OCI-LY1 (cell line): ENCODE data around the gene PRXL2A.
"Not testable (repeated sequence)": the region's sequence is repeated elsewhere in the genome, so short reads cannot be mapped to it uniquely, and the experiment has no call there.

Source experiments
- CTCF ChIP-seq: fragments of 200-600 bp; sonication (generic), shearing (Covaris generic); IDR thresholded peaks from 2 replicates; pipeline ENCODE4 v1.5.1; 2017; ENCODE audit warnings: mild to moderate bottlenecking, antibody characterized with exemption, low read length, moderate library complexity, mixed read lengths
- EZH2 ChIP-seq: fragments of 200-600 bp; sonication (generic), shearing (Covaris generic); IDR thresholded peaks from 2 replicates; pipeline ENCODE4 v1.8.0; 2017; ENCODE audit warnings: borderline replicate concordance, mixed run types, mild to moderate bottlenecking, antibody characterized with exemption, low read length, moderate library complexity, mixed read lengths

GRCh38 chr10:80480373-80480772 lies 72.0 kb downstream of the PRXL2A start:
- not testable (repeated sequence) for TF ChIP-seq CTCF, EZH2
